Activated naive CD8-positive, alpha-beta T cell (primary cell): ENCODE measurements around the gene DMD.

Source experiments
- H3K27ac Mint-ChIP-seq: one replicate; pipeline ENCODE4 v1.8.0; 2021; ENCODE audit warnings: mixed read lengths
- H3K27me3 Mint-ChIP-seq: one replicate; pipeline ENCODE4 v1.8.0; 2021; ENCODE audit warnings: mixed read lengths
- H3K36me3 Mint-ChIP-seq: one replicate; pipeline ENCODE4 v1.8.0; 2021; ENCODE audit warnings: mixed read lengths
- H3K4me1 Mint-ChIP-seq: one replicate; pipeline ENCODE4 v1.8.0; 2021; ENCODE audit warnings: low read depth, mixed read lengths
- H3K4me3 Mint-ChIP-seq: one replicate; pipeline ENCODE4 v1.8.0; 2021; ENCODE audit warnings: mild to moderate bottlenecking, mixed read lengths
- H3K9me3 Mint-ChIP-seq: one replicate; pipeline ENCODE4 v1.8.0; 2021; ENCODE audit warnings: low read depth, mixed read lengths

The DMD gene

DNA sequence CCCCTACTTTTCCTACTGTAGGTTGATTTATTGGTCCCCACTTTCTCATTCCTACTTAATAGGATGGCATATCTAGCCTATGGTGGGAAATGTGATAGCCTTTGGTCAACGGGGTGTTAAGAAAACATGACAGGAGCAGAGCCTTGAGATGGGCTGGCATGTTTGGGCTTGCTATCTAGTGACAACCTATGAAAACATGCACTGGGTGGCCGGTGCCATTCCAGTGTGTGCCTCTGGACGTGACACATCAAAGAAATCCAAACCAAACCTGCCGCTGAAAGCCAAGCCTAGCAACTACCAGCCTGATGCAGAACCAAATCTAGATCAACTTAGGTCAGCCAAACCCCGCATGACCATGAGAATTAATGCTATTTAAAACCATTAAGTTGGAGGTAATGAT is 317.6 kb downstream of the DMD start:
- Mint-ChIP-seq H3K9me3 (no peaks in the 10 kb centered on the region), H3K4me1 (no peaks in the 10 kb centered on the region), H3K27ac (no peak overlapping the region)

GRCh38 chrX:32877592-32877991 is 333.8 kb downstream of the DMD start:
- Mint-ChIP-seq H3K36me3 (no peaks in the 10 kb centered on the region), H3K4me3 (no peak overlapping the region), H3K27me3 (no peaks in the 10 kb centered on the region), H3K27ac (no peak overlapping the region), H3K9me3 (no peaks in the 10 kb centered on the region), H3K4me1 (no peaks in the 10 kb centered on the region)

More for the DNA sequence above, 317.6 kb downstream of the DMD start:
- H3K4me3 Mint-ChIP-seq, result no peak overlapping the region
- H3K36me3 Mint-ChIP-seq, result no peaks in the 10 kb centered on the region
- no peaks in the 10 kb centered on the region for H3K27me3 Mint-ChIP-seq

DNA sequence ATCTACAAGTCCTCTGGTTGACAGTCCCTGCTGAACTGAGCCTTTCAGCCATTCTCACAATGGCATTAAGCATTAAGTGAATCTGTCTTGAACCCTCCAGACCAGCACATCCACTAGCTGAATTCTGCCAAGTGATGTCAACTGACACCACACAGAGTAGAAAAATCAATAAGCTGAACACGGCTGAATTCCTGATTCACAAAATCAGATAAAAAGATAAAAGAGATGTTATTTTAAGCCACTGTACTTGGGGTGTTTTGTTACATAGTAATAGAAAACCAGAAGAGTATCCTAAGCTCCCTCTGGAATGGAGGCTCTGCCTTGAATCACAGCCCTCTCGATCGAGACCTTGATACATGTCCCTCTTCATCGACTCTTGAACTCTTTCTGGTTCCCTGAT is 336.5 kb downstream of the DMD start:
- Mint-ChIP-seq H3K4me3 (no peak overlapping the region), H3K9me3 (no peaks in the 10 kb centered on the region), H3K27ac (no peak overlapping the region), H3K4me1 (no peaks in the 10 kb centered on the region), H3K36me3 (no peaks in the 10 kb centered on the region), H3K27me3 (no peaks in the 10 kb centered on the region)

GRCh38 chrX:32873786-32874185 is 337.6 kb downstream of the DMD start:
- Mint-ChIP-seq H3K36me3 (no peaks in the 10 kb centered on the region), H3K27me3 (no peaks in the 10 kb centered on the region), H3K4me1 (no peaks in the 10 kb centered on the region), H3K4me3 (no peak overlapping the region), H3K9me3 (no peaks in the 10 kb centered on the region), H3K27ac (no peak overlapping the region)

- Mint-ChIP-seq H3K4me3 (no peak overlapping the region), H3K27me3 (no peaks in the 10 kb centered on the region), H3K27ac (no peak overlapping the region), H3K36me3 (no peaks in the 10 kb centered on the region), H3K4me1 (no peaks in the 10 kb centered on the region), H3K9me3 (no peaks in the 10 kb centered on the region)
Observed at GRCh38 chrX:32871636-32872035, 339.7 kb downstream of the DMD start.

DNA sequence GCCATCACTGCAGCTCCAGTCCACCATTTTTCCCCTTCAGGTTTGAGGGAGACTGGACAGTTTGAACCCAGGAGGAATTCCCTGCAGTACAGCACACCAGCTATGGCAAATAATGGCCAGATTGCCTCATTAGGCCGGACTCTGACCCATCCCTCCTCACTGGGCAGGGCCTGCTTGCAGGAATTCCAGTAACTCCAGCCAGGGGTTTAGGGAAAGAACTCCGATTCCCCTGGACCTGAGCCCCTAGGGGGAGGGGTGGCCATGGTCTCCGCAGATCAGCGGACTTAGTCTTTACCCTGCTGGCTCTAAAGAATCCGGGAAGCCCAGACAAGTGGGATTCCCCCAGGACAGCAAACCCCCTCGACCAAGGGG is 342.8 kb downstream of the DMD start:
- Mint-ChIP-seq H3K27me3 (no peaks in the 10 kb centered on the region), H3K4me3 (no peak overlapping the region), H3K9me3 (no peaks in the 10 kb centered on the region), H3K4me1 (no peaks in the 10 kb centered on the region), H3K36me3 (no peaks in the 10 kb centered on the region), H3K27ac (no peak overlapping the region)

- Mint-ChIP-seq H3K9me3 (no peaks in the 10 kb centered on the region), H3K36me3 (no peaks in the 10 kb centered on the region), H3K27ac (no peak overlapping the region), H3K27me3 (no peaks in the 10 kb centered on the region), H3K4me3 (no peak overlapping the region), H3K4me1 (no peaks in the 10 kb centered on the region)
Observed at GRCh38 chrX:32867781-32868523, 343.4 kb downstream of the DMD start.

GRCh38 chrX:32852203-32852602 is 359.1 kb downstream of the DMD start:
- Mint-ChIP-seq H3K36me3 (no peaks in the 10 kb centered on the region), H3K4me3 (no peak overlapping the region), H3K27me3 (no peaks in the 10 kb centered on the region), H3K27ac (no peak overlapping the region), H3K9me3 (no peaks in the 10 kb centered on the region), H3K4me1 (no peaks in the 10 kb centered on the region)

DNA sequence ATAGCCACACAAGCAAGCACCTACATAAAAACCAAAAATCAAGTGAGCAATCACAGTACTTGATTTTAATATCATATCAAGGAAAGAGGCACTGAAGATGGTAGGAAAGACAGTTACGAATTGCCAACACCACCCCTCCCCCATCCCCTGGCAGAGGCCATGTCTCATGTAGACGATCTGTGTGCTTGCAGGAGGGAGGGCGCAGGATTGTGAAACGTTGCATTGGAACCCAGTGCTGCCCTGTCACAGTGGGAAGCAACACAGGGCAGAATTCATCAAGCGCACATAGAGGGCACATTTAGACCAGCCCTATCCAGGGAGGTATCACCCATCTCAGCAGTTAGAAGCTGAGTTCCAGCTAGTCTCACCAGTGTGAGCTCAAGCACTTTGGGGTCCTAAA is 359.8 kb downstream of the DMD start:
- Mint-ChIP-seq H3K27me3 (no peaks in the 10 kb centered on the region), H3K4me3 (no peak overlapping the region), H3K27ac (no peak overlapping the region), H3K36me3 (no peaks in the 10 kb centered on the region), H3K9me3 (no peaks in the 10 kb centered on the region), H3K4me1 (no peaks in the 10 kb centered on the region)

DNA sequence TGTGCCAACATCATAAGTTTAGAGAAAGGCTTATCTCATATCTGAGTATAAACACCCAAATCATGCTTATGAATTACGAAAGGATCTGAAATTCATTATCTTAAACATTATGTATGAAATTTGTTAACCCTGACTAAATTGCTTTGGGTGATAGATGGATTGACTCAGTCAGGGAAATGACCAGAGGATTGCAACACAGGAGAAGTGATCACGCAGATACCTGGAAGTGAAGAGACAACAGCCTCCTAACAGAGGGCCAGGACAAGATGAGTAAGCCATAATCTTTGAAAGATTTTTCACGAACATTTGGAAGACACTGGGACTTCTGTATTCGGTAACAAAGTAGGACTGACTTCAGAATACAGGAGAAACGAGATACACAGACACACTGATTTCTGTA is 363.4 kb downstream of the DMD start:
- Mint-ChIP-seq H3K4me3 (no peak overlapping the region), H3K4me1 (no peaks in the 10 kb centered on the region), H3K9me3 (no peaks in the 10 kb centered on the region), H3K27ac (no peak overlapping the region), H3K36me3 (no peaks in the 10 kb centered on the region), H3K27me3 (no peaks in the 10 kb centered on the region)

DNA sequence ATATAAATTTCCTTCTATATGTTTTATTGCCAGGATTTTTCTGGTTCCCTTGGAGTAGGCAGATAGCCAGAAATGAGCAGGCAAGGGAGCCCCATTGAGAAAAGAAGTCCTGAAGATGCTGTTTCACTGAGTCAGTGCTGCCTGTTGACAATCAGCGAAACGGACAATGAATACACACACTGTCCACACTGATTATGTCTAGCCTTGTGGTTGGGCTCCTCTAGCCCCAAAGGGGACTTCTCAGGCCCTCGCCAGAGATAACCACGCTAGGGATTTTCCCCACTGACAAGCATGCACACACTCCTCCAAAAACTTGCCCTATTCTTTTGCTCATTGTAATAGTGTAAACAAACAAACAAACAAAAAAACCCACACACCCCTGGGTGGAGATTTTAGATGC is 369.3 kb downstream of the DMD start:
- no peaks in the 10 kb centered on the region for H3K36me3 Mint-ChIP-seq
- H3K27me3 Mint-ChIP-seq, result no peaks in the 10 kb centered on the region
- H3K4me1 Mint-ChIP-seq, result no peaks in the 10 kb centered on the region
- H3K9me3 Mint-ChIP-seq, result peaks cover 4% of the 10 kb centered on the region
- H3K4me3 Mint-ChIP-seq, result no peak overlapping the region
- no peak overlapping the region for H3K27ac Mint-ChIP-seq

DNA sequence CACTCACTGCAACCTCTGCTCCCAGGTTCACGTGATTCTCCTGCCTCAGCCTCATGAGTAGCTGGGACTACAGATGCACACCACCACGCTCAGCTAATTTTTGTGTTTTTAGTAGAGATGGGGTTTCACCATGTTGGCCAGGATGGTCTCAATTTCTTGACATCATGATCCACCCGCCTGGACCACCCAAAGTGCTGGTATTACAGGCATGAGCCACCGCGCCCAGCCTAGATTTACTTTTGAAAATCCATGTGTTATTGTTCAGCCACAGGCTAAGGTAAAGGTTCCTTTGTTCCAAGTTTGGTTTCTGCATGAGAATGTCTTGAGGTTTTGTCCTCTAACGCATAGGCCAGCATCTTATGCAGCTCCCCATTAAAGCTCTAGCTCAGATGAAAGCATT is 371.6 kb downstream of the DMD start:
- Mint-ChIP-seq H3K27me3 (no peaks in the 10 kb centered on the region), H3K9me3 (peaks cover 4% of the 10 kb centered on the region), H3K4me1 (no peaks in the 10 kb centered on the region), H3K4me3 (no peak overlapping the region), H3K36me3 (no peaks in the 10 kb centered on the region), H3K27ac (no peak overlapping the region)

DNA sequence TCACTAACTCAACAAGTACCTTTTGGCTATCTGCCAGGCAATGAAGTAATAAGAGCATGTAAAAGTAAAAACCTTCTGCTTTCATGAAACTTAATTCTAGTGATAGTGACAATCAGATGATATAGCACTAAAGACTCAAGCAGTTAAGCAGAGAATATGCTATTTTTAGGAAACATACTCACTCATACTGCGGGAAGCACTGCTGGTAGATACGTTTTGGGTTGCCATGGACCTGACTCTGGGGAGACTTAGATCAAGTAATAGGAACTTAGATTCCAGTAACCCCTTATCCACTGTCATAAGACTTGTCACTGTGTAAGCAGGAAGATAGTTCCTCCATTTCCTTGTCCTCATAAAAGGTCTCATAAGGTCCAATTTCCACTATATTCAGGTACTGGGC is 386.3 kb downstream of the DMD start:
- H3K36me3 Mint-ChIP-seq, result no peaks in the 10 kb centered on the region
- H3K4me3 Mint-ChIP-seq, result no peak overlapping the region
- no peaks in the 10 kb centered on the region for H3K4me1 Mint-ChIP-seq
- H3K9me3 Mint-ChIP-seq, result no peaks in the 10 kb centered on the region
- no peak overlapping the region for H3K27ac Mint-ChIP-seq
- H3K27me3 Mint-ChIP-seq, result no peaks in the 10 kb centered on the region

- Mint-ChIP-seq H3K4me1 (no peaks in the 10 kb centered on the region), H3K27me3 (no peaks in the 10 kb centered on the region), H3K27ac (no peak overlapping the region)
Observed at GRCh38 chrX:32804034-32804433, 407.3 kb downstream of the DMD start.

GRCh38 chrX:32798990-32799389 is 412.4 kb downstream of the DMD start:
- no peaks in the 10 kb centered on the region for H3K27me3 Mint-ChIP-seq
- H3K4me3 Mint-ChIP-seq, result no peak overlapping the region
- no peaks in the 10 kb centered on the region for H3K36me3 Mint-ChIP-seq
- H3K27ac Mint-ChIP-seq, result no peak overlapping the region
- no peaks in the 10 kb centered on the region for H3K4me1 Mint-ChIP-seq
- no peaks in the 10 kb centered on the region for H3K9me3 Mint-ChIP-seq

More at GRCh38 chrX:32804034-32804433, 407.3 kb downstream of the DMD start:
- H3K36me3 Mint-ChIP-seq, result no peaks in the 10 kb centered on the region
- H3K4me3 Mint-ChIP-seq, result no peak overlapping the region
- H3K9me3 Mint-ChIP-seq, result no peaks in the 10 kb centered on the region

DNA sequence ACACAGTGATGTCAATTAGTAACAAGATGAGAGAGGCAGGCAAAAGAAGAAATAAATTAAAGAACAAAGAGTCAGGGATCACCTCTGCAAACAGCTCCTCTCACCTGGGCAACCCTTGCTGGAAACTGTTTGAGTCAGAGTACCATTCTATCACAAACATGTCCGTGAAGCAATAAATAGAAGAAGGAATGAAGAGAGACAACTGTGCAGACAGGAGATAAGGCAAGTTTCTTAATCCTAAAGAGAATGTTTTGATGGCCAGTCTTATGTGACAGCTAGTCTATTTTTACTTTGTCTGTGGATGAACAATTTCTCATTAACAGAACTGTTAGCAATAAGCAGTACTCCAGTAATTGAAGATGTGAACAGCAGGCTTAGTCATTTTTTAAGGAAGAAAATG is 422.4 kb downstream of the DMD start:
- Mint-ChIP-seq H3K36me3 (no peaks in the 10 kb centered on the region), H3K4me3 (no peak overlapping the region), H3K27ac (no peak overlapping the region)

More for the DNA sequence above, 422.4 kb downstream of the DMD start:
- no peaks in the 10 kb centered on the region for H3K9me3 Mint-ChIP-seq
- H3K27me3 Mint-ChIP-seq, result no peaks in the 10 kb centered on the region
- no peaks in the 10 kb centered on the region for H3K4me1 Mint-ChIP-seq
